ENCODE results near the gene KCND3.

DNA sequence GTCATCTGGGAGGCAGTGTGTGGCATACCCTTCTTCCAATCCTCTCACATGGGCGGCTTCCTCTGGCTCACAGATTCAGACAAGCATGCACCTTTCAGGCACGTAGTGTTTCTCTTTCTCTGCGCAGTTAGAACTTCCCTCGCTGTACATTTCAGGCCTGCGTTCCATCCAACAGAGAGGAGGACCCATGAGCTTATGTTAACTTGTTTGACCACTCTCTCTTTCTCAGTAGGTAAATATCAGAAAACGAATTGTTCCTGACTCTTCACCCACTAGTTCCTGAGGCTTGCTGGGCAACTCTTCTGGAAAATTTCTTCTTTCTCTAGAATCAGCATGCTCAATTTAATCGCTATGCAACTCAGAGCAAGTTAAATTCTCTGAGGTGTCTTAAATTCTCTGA lies 148.3 kb downstream of the KCND3 start:
- TF ChIP-seq, protein P1, sequence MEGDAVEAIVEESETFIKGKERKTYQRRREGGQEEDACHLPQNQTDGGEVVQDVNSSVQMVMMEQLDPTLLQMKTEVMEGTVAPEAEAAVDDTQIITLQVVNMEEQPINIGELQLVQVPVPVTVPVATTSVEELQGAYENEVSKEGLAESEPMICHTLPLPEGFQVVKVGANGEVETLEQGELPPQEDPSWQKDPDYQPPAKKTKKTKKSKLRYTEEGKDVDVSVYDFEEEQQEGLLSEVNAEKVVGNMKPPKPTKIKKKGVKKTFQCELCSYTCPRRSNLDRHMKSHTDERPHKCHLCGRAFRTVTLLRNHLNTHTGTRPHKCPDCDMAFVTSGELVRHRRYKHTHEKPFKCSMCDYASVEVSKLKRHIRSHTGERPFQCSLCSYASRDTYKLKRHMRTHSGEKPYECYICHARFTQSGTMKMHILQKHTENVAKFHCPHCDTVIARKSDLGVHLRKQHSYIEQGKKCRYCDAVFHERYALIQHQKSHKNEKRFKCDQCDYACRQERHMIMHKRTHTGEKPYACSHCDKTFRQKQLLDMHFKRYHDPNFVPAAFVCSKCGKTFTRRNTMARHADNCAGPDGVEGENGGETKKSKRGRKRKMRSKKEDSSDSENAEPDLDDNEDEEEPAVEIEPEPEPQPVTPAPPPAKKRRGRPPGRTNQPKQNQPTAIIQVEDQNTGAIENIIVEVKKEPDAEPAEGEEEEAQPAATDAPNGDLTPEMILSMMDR (IDR thresholded peaks at IDR 0.05): no peak
- TF ChIP-seq POLR2AphosphoS5 (IDR thresholded peaks at IDR 0.05): no peak

All from upper lobe of left lung (tissue), 4 donors.